NCI-H1930 (cell line): Measurements from ENCODE around the gene REEP2.
A peak's percentile ranks its signal among the peaks of the same experiment; 100 is the strongest.
"Not testable (repeated sequence)": the region's sequence is repeated elsewhere in the genome, so short reads cannot be mapped to it uniquely, and the experiment has no call there.

Source experiments
- DNase-seq, 2 experiments: peaks; one replicate each; lab custom pipeline; 2025; lab: John Stamatoyannopoulos, UW

The REEP2 gene

GRCh38 chr5:138466125-138466899 lies 27.5 kb downstream of the REEP2 start:
- DNase-seq = no peak

- no peak for DNase-seq
Observed at GRCh38 chr5:138466900-138467710, 28.2 kb downstream of the REEP2 start.

- DNase-seq = no peak
Observed at GRCh38 chr5:138467711-138468132, 28.9 kb downstream of the REEP2 start.

- DNase-seq = no peak
Observed at GRCh38 chr5:138468133-138468965, 29.5 kb downstream of the REEP2 start.

DNA sequence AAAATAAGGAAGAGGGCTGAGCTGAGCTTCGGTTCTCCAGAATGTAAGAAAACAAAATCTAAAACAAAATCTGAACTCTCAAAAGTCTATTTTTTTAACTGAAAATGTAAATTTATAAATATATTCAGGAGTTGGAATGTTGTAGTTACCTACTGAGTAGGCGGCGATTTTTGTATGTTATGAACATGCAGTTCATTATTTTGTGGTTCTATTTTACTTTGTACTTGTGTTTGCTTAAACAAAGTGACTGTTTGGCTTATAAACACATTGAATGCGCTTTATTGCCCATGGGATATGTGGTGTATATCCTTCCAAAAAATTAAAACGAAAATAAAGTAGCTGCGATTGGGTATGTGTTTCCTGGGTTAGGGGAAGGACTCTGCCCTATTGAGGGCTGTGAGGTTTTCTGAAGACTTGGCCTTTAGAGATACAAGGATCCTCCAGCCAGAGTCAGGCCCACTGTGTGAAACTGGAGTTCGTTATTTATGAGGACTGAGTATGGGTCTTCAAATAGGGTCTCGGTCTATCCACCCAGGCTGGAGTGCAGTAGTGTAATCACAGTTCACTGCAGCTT lies 30.2 kb downstream of the REEP2 start:
- no peak for DNase-seq

- no peak for DNase-seq
Observed at GRCh38 chr5:138469540-138470321, 30.9 kb downstream of the REEP2 start.

DNA sequence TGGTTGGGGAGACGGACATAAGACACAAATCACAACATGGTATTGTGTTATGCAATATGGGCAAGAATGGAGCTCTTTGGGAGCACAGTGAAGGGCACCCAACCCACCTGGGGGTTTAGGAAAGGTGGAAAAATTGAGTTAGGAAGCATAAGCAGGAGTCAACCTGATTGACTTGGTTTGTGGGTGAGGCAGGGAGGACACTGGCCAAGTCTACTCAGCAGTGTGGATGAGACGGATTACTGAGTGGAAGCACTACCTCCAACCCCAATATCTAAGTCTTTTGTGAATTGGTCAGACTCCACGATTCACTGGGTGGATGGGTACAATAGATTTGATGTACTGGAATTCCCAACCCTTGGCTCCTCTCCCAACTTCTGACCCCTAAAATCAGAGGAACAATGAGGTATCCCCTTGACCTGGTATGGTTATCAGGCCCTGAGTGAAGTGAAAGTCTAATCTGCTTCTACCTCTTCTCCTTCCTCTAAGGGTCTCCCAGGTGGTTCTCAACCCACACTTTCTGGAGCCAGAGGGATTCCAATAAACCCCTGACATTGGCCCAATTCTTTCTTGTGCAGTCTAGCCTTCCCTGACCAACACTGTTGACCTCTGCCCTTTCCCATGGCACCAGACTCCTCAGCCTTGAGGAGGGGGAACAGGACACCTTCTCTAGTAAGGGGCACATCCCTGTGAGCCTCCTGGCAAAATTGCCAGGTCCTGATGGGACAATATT lies 31.6 kb downstream of the REEP2 start:
- no peak for DNase-seq

DNA sequence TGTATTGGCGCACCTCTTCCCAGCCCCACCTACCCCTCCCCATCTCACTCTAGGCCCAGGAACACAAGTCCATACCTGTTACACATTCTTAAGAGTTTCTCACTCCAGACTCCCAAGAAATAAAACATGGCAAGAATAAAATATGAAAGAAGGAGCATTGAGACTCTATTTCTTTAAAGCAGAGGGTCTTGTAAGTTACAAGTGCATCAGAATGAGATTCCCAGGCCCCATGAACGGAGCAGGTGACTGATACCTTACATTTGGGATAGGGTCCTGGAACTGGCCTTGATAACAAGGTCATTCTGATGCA lies 32.1 kb downstream of the REEP2 start:
- DNase-seq = no peak

- DNase-seq = no peak
Observed at GRCh38 chr5:138472353-138472752, 33.5 kb downstream of the REEP2 start.

DNA sequence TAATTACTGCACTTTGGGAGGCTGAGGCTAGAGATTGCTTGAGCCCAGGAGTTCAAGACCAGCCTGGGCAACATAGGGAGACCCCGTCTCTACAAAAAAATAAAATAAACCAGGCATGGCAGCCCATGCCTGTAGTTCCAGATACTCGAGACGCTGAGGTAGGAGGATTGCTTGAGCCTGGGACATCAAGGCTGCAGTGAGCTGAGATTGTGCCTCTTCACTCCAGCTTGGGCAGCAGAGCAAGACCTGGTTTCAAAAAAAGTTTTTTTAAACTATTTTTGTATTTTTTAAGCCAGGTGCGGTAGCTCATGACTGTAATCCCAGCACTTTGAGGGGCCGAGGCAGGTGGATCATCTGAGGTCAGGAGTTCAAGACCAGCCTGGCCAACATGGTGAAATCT lies 34.3 kb downstream of the REEP2 start:
- DNase-seq = not testable (repeated sequence)

GRCh38 chr5:138476918-138477317 lies 38.1 kb downstream of the REEP2 start:
- no peak for DNase-seq

DNA sequence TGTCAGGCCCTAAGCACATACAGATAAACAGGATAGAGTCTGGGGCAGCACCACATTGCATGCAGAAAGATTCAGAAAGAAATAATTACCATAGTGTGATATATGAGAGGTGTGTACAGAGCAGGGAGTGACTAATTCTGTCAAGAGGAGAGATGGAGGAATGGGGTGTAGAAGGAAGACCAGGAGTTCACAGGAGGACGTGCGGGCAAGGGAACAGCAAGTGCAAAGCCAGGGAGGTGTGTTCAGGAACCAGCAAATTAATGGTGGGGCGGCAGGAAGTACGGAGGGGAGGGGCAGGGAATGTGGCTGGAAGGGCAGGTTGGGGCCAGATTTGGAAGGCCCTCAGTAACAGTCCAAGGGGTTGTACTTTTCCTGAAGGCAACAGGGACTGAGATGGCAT lies 43.8 kb downstream of the REEP2 start:
- DNase-seq = no peak

- no peak for DNase-seq
Observed at GRCh38 chr5:138488481-138488945, 49.7 kb downstream of the REEP2 start.

DNA sequence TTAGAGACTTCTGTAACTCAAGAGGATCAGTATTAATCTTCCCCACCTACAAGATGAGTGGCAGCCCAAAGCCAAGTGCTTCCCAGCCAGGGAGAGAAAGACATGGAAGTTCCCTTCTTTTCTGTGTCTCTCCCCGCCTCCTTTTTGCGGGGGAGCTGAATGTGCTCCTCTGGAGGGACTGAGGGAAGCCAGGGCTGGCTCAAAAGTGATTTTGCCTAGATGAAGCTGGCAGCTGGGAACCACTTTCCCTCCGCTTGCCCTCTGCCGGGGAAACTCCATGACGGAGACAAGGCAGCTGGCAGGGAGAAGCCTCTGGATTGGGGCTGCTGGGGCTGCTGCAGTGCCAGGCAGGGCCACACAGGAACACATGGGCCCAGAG lies 50.8 kb downstream of the REEP2 start:
- no peak for DNase-seq

- DNase-seq = no peak
Observed at GRCh38 chr5:138490648-138491283, 51.9 kb downstream of the REEP2 start.

- DNase-seq = no peak
Observed at GRCh38 chr5:138491284-138491648, 52.4 kb downstream of the REEP2 start.

DNA sequence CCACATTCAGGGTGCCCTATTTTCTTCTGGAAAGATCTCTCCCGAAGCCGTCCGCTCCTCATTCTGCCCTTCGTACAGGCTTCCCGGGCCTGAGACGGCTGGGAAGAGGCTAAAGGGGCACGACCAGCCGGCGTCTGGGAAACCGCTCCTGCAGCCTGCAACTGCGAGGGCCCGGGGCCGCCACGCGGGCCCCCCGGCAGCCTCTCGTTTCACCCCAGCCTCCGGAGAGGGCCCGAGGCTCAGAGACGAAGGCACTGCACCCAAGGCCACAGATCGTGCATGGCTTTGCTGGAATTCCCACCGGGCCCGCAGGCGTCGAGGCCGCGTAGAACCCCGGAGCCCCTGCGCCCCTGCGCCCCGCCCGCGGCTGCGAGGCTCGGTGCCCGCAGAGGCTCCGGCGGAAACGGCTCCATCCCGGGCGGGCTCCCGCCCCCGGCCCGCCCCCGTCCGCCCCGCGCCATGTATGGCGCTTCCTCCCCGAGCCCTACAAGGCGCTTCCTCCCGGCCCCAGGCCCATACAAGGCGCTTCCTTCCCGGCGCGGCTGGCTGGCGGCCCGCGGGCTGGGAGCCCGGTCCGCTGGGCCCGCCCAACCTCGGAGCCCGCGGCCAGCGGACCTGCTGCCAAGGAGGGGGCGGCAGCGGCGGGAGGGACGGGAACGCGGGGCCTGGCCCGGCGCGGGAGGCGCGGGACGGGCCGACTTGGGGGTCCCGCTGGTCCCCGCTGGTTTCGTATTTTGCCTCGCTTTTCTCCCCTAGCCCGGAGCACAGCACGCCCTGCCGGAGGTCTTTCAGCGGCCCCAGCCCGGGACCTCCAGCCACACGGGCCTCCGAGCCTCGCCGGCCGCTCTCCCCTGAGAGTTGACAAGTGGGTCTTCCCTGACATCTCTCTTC lies 53.1 kb downstream of the REEP2 start:
- DNase-seq = peak in 1 of 2 experiments; percentile 52

- no peak for DNase-seq
Observed at GRCh38 chr5:138492560-138493045, 53.7 kb downstream of the REEP2 start.

DNA sequence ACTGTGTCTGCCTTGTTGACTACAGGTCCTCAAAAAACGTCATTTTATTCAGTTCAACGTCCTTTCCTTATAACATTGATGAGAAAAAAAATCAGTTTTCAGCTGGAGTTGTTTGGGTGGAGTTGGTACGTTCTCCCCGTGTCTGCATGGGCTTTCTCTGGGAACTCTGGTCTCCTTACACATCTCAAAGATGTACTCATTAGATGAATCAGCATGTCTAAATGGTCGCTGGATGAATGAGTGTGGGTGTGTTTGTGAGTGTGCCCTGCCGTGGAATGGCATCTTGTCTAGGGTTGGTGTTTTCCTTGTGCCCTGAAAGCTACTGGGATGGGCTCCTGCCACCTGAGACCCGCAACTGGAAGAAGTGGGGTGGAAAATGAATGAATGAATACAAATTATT lies 56.5 kb downstream of the REEP2 start:
- DNase-seq = no peak
